ACHN (cell line): ENCODE measurements around the gene CPNE8.

Source experiments
- DNase-seq: peaks from one replicate; pipeline ENCODE4 v3.0.0-alpha.2; 2015
- in situ Hi-C: cut with HindIII; loops from 2 replicates; pipeline ENCODE4 v1.10.0; 2017; ENCODE audit warnings: low sequenced_read_pairs, low pct_ligation_motif_present, low pct_unique_long_range_greater_than_20kb

CPNE8 gene

GRCh38 chr12:38905480-38906351 is at the start of gene CPNE8:
TSS of gene CPNE8 (minus strand) at chr12:38905591. CDS start at chr12:38905534, 57 bp downstream.
- in situ Hi-C loops: no loop called here
- peak; percentile 93 for DNase-seq

GRCh38 chr12:38954238-38954873 is 49.0 kb upstream of the CPNE8 start:
- in situ Hi-C loops: no loop called here
- no peak for DNase-seq

GRCh38 chr12:38949363-38949762 is 44.0 kb upstream of the CPNE8 start:
- in situ Hi-C loops: no loop called here
- no peak for DNase-seq

GRCh38 chr12:38934686-38935085 is 29.3 kb upstream of the CPNE8 start:
- in situ Hi-C loops: no loop called here
- no peak for DNase-seq

- in situ Hi-C loops: no loop called here
- no peak for DNase-seq
Measured at GRCh38 chr12:38934078-38934584, 28.7 kb upstream of the CPNE8 start.

GRCh38 chr12:38932320-38932719 is 26.9 kb upstream of the CPNE8 start:
- in situ Hi-C loops: no loop called here
- no peak for DNase-seq

- in situ Hi-C loops: no loop called here
- no peak for DNase-seq
Measured at GRCh38 chr12:38931461-38931860, 26.1 kb upstream of the CPNE8 start.

GRCh38 chr12:38930990-38931389 is 25.6 kb upstream of the CPNE8 start:
- DNase-seq: no peak
- in situ Hi-C loops: no loop called here

- in situ Hi-C loops: no loop called here
Measured at GRCh38 chr12:38926501-38926900, 21.1 kb upstream of the CPNE8 start.

GRCh38 chr12:38921025-38921677 is 15.8 kb upstream of the CPNE8 start:
- in situ Hi-C loops: no loop called here
- peak; percentile 88 for DNase-seq

More at GRCh38 chr12:38926501-38926900, 21.1 kb upstream of the CPNE8 start:
- no peak for DNase-seq

- DNase-seq: no peak
- in situ Hi-C loops: no loop called here
Measured at GRCh38 chr12:38919191-38919590, 13.8 kb upstream of the CPNE8 start.

- no peak for DNase-seq
- in situ Hi-C loops: no loop called here
Measured at GRCh38 chr12:38915429-38916182, 10.2 kb upstream of the CPNE8 start.

- DNase-seq: no peak
- in situ Hi-C loops: no loop called here
Measured at GRCh38 chr12:38912116-38912515, 6.7 kb upstream of the CPNE8 start.

GRCh38 chr12:38911611-38912010 is 6.2 kb upstream of the CPNE8 start:
- peak; percentile 19 for DNase-seq
- in situ Hi-C loops: no loop called here

- in situ Hi-C loops: no loop called here
- DNase-seq: no peak
Measured at GRCh38 chr12:38907201-38907923, 2.0 kb upstream of the CPNE8 start.

GRCh38 chr12:38906482-38907200 is 1.2 kb upstream of the CPNE8 start:
- in situ Hi-C loops: no loop called here
- peak; percentile 97 for DNase-seq
